ENCODE results near the gene HOXB9.

Gene HOXB9

DNA sequence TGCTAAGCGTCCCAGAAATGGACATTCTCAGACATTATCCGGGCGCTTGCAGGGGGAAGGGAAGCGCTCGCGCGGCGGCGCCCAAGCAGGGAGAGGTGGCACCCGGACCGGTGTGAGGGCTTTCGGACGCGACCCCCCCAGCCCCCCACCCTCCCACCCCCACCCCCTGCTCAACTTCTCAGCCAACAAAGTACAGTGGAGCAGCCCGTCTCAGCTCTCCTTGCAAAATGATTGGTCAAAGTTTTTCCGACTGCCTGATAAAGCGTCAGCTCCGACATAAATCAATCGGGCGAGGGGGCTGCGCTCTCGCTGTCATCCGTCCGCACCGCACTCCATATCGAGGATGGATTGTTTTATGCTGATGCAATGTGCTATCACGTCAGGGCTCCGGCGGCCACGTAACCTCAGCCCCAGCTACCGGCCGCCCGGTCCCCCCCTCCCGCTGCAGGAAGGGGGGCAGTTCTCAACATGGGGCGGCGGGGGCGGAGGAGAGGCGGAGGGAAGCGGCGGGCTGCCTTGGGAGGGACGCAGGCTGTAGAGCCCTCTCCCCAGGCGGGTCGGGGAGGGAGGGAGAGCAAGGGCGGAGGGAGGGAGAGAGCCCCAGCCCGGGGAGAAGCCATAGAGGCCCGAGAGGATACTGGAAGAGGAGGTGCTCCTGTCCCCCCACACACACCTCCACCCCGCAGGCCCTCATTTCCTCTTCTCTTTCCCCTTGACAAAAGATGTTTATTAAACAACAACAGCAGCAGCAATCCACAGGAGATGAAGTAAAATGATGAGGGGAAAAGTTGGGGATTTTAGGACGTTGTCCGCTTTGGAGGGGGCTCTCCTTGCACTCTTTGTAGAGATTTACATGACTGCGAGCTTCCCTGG, at the start of gene HOXB9:
Gene HOXB9 (minus strand): TSS at position 114 of the 873 bp plus-strand sequence. CDS start 89 bp downstream, at position 25.
- no peak for DNase-seq

- DNase-seq, result no peak
Measured at GRCh38 chr17:48672340-48672739, 46.2 kb upstream of the HOXB9 start.

DNA sequence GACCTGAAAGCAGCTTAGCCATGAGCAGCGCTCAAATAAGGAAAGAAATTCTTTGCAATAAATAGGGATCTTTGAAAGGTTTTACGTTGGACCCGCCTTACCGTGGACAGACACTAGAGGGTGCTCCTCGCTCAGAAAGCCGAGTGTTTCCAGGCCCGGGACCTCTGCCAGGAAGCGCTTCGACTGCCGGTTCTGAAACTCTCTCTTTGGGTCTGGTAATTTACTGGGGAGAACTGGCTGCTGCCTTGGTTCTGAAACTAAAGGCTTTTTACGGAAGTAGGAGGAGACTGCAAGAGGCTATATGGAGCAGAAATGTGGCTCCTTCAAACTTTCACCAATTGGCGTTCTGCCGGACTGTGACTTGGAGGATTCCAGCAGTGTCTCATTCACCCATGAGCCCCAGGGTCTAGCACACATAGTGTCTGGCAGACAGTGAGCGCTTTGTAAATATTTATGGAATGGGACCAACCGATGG, 45.6 kb upstream of the HOXB9 start:
- peak; percentile 81 for DNase-seq

- no peak for DNase-seq
Measured at GRCh38 chr17:48663134-48663924, 37.2 kb upstream of the HOXB9 start.

DNA sequence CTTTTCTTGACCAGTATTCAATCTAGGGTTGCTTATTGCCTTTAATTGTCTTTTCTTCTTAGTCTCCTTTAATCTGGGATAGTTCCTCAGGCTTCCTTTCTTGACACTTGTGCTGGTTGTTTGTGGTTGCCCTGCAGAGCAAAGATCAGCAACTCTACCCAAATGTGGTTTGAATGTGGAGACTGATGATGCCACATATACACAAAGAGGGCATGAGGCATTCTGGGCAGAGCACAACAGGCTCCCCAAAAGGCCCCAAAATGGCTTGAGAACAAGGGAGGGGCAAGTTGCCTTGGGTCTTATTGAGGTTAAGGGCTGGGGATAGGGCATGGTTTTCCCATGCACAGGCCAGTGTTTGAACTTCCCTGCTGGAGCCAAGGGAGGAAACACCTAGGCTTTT, 29.8 kb upstream of the HOXB9 start:
- no peak for DNase-seq

GRCh38 chr17:48649741-48650140, 23.6 kb upstream of the HOXB9 start:
- DNase-seq, result no peak

GRCh38 chr17:48647963-48648245, 21.7 kb upstream of the HOXB9 start:
- DNase-seq, result no peak

DNA sequence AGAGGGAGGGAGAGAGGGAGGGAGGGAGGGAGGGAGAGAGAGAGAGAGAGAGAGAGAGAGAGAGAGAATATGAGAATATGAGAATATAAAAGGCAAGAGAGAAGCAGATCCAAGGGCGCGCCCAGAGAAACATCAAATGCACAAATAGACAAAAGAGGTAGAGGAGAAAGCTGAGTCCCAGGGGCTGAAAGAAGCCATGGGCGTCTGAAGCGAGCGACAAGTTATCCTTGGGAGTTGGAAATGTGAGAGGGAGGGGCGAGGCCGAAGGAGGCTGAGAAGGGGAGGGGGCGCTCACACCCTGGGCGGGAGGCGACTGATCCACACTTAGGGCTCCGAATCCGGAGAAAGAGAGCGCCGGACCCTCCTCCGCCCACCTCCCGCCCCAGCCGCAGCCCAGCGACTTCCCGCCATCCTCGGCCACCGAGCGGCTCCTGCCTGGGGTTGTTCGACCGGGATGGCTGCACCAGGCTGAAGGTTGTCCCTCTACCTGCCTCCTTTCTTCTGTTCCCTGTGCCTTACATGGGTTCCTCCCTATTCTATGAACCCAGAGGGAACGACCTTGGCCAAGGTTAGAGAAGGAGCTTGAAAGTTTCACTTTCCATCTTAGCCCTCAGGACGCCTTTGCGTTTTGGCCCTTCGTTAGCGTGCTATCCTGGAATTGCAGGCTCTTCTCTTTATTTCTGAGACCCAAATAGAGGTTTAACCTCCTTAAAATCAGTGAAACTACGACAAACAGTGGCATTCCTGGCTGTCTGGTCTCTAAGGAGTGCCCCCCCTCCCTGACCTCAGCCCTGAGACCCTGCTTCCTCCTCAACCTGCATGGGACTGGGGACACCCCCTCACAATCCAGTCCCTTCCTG, 21.2 kb upstream of the HOXB9 start:
- DNase-seq, result no peak

- no peak for DNase-seq
Measured at GRCh38 chr17:48646183-48647102, 20.3 kb upstream of the HOXB9 start.

DNA sequence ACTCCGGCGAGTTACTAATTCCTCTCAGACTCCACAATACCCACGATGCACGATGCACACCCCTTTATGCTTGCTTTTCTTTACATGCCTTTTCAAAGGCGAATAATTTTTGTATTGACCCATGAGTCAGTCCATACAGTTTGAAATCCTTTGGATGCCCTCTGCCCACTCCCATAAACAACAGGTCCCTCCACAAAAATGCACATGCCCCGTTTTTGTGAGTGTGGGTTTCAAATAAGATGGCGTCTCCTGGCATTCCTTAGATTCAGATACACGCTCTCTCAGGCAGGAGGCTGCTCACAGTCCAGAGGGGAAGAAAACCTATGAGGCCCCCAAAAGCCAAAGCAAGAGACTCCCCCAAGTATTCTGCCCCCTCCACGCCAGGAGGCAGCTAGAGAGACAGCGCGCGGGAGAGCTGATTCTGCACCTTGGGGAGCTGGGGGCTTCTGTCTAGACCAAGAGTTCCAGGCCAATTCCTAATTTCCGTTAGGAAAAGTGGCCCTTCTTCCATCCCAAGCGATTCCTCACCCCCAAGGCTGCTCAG, 19.6 kb upstream of the HOXB9 start:
- no peak for DNase-seq

- no peak for DNase-seq
Measured at GRCh38 chr17:48644910-48645557, 18.9 kb upstream of the HOXB9 start.

DNA sequence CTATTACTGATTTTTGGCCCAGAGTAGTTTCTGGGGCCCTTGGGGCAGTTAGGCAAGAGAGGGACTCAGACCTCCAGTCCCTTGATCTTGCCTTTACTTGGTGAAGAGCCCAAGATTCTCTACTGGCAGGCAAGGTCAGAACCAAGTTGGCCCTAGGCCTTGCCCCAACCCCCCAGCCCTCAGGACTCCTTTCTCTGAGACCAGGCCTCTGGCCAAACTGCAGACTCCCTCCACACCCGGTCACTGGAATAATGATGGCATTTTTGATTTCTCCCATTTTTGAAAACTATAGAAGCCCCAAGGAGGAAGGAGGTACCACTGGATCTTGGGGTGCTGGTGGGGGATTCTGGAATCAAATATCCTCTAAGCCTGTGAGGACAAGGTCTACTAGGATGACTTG, 18.0 kb upstream of the HOXB9 start:
- DNase-seq, result no peak

GRCh38 chr17:48643697-48644012, 17.5 kb upstream of the HOXB9 start:
- DNase-seq, result no peak

GRCh38 chr17:48642843-48643696, 16.9 kb upstream of the HOXB9 start:
- DNase-seq, result no peak

GRCh38 chr17:48642059-48642842, 16.1 kb upstream of the HOXB9 start:
- DNase-seq, result no peak

GRCh38 chr17:48641541-48642058, 15.4 kb upstream of the HOXB9 start:
- DNase-seq, result no peak

- DNase-seq, result no peak
Measured at GRCh38 chr17:48640858-48641180, 14.7 kb upstream of the HOXB9 start.

GRCh38 chr17:48639982-48640857, 14.1 kb upstream of the HOXB9 start:
- DNase-seq, result no peak

Data from right hindlimb (tissue), 1 donor.